Renal cortical epithelial cell (primary cell): ENCODE results near the gene CATSPER1. TPM values are rescaled to one million over a fixed set of nuclear protein-coding genes. Genes with fewer than 3 reads are reported as not detected.
"Not testable (repeated sequence)": the region's sequence is repeated elsewhere in the genome, so short reads cannot be mapped to it uniquely, and the experiment has no call there.

Source experiments
- DNase-seq: peaks from one replicate; pipeline ENCODE4 v3.0.0-alpha.2; 2011; ENCODE audit warnings: low read depth
- total RNA-seq: library from RNA; depleted of rRNA; stranded (reverse); fragments of >200 nt; gene quantifications from 2 replicates; pipeline ENCODE4 v1.2.3, GENCODE V29; 2014

The CATSPER1 gene
- total RNA-seq, 1 donor from 2014 or later, result 0.65 TPM

- peak; percentile 93 for DNase-seq
These were observed 25.7 kb upstream of the CATSPER1 start, which contains the start of gene SF3B2 for GRCh38 chr11:66051766-66052663. TSS of gene SF3B2 (plus strand) at chr11:66052364. CDS start at chr11:66052385, 21 bp downstream.

- DNase-seq, result peak; percentile 9
These were observed 25.1 kb upstream of the CATSPER1 start for GRCh38 chr11:66051371-66051765.

- no peak for DNase-seq
These were observed 24.4 kb upstream of the CATSPER1 start for GRCh38 chr11:66050581-66051231.

- DNase-seq, result no peak
These were observed 22.5 kb upstream of the CATSPER1 start, which contains the start of gene GAL3ST3 for GRCh38 chr11:66048547-66049323. TSS of gene GAL3ST3 (minus strand) at chr11:66049161. CDS start at chr11:66045415, 3,746 bp downstream.

GRCh38 chr11:66047541-66048365 is 21.5 kb upstream of the CATSPER1 start:
- peak; percentile 69 for DNase-seq

- DNase-seq, result no peak
These were observed 20.6 kb upstream of the CATSPER1 start for GRCh38 chr11:66046901-66047300.

- peak; percentile 42 for DNase-seq
These were observed 18.9 kb upstream of the CATSPER1 start for GRCh38 chr11:66045177-66045639.

GRCh38 chr11:66044757-66045156 is 18.5 kb upstream of the CATSPER1 start:
- DNase-seq, result no peak

GRCh38 chr11:66042996-66043906 is 17.0 kb upstream of the CATSPER1 start:
- DNase-seq, result no peak

GRCh38 chr11:66042227-66042995 is 16.1 kb upstream of the CATSPER1 start:
- no peak for DNase-seq

GRCh38 chr11:66039765-66040164 is 13.5 kb upstream of the CATSPER1 start:
- DNase-seq, result no peak

- no peak for DNase-seq
These were observed 11.0 kb upstream of the CATSPER1 start for GRCh38 chr11:66037327-66037726.

GRCh38 chr11:66036334-66036710 is 10.0 kb upstream of the CATSPER1 start:
- no peak for DNase-seq

- no peak for DNase-seq
These were observed 9.5 kb upstream of the CATSPER1 start for GRCh38 chr11:66035653-66036333.

- no peak for DNase-seq
These were observed 6.9 kb upstream of the CATSPER1 start for GRCh38 chr11:66032957-66033735.

GRCh38 chr11:66023186-66023440 is 3.2 kb downstream of the CATSPER1 start:
- DNase-seq, result not testable (repeated sequence)

GRCh38 chr11:66022401-66023185 is 3.7 kb downstream of the CATSPER1 start:
- DNase-seq, result peak; percentile 6
